Measurements from ENCODE around the gene AP3M1. TPM values are rescaled to one million over a fixed set of nuclear protein-coding genes. Genes with fewer than 3 reads are reported as not detected.

Gene AP3M1
- total RNA-seq, 1 donor from 2014 or later = 53.7 TPM

- intact Hi-C loops (cut with micrococcal nuclease) = no loop called here
Measured at GRCh38 chr10:74120911-74121310, 29.7 kb downstream of the AP3M1 start.

GRCh38 chr10:74118804-74119203, 31.8 kb downstream of the AP3M1 start:
- intact Hi-C loops (cut with micrococcal nuclease) = no loop called here

GRCh38 chr10:74117738-74118137, 32.9 kb downstream of the AP3M1 start:
- intact Hi-C loops (cut with micrococcal nuclease) = no loop called here

GRCh38 chr10:74114041-74114448, 36.6 kb downstream of the AP3M1 start:
- intact Hi-C loops (cut with micrococcal nuclease) = no loop called here

- intact Hi-C loops (cut with micrococcal nuclease) = no loop called here
Measured at GRCh38 chr10:74113546-74113945, 37.1 kb downstream of the AP3M1 start.

- intact Hi-C loops (cut with micrococcal nuclease) = no loop called here
Measured at GRCh38 chr10:74111799-74112198, 38.8 kb downstream of the AP3M1 start.

- intact Hi-C loops (cut with micrococcal nuclease) = no loop called here
Measured at GRCh38 chr10:74110120-74110519, 40.5 kb downstream of the AP3M1 start.

- intact Hi-C loops (cut with micrococcal nuclease) = no loop called here
Measured at GRCh38 chr10:74109452-74109851, 41.2 kb downstream of the AP3M1 start.

- intact Hi-C loops (cut with micrococcal nuclease) = no loop called here
Measured at GRCh38 chr10:74107391-74107790, 43.2 kb downstream of the AP3M1 start.

GRCh38 chr10:74104996-74105395, 45.6 kb downstream of the AP3M1 start:
- intact Hi-C loops (cut with micrococcal nuclease) = no loop called here

GRCh38 chr10:74104480-74104879, 46.1 kb downstream of the AP3M1 start:
- intact Hi-C loops (cut with micrococcal nuclease) = no loop called here

- intact Hi-C loops (cut with micrococcal nuclease) = loop anchor here (1.0 kb wide), 2 partner anchors 217 to 254 kb away; no protein-coding TSS in a partner anchor
Measured at GRCh38 chr10:74103560-74104258, 46.9 kb downstream of the AP3M1 start.

GRCh38 chr10:74099836-74100235, 50.8 kb downstream of the AP3M1 start:
- intact Hi-C loops (cut with micrococcal nuclease) = no loop called here

- intact Hi-C loops (cut with micrococcal nuclease) = no loop called here
Measured at GRCh38 chr10:74099420-74099819, 51.2 kb downstream of the AP3M1 start.

- intact Hi-C loops (cut with micrococcal nuclease) = no loop called here
Measured at GRCh38 chr10:74097776-74098175, 52.9 kb downstream of the AP3M1 start.

GRCh38 chr10:74096777-74097176, 53.9 kb downstream of the AP3M1 start:
- intact Hi-C loops (cut with micrococcal nuclease) = no loop called here

GRCh38 chr10:74094231-74094630, 56.4 kb downstream of the AP3M1 start:
- intact Hi-C loops (cut with micrococcal nuclease) = no loop called here

- intact Hi-C loops (cut with micrococcal nuclease) = no loop called here
Measured at GRCh38 chr10:74093530-74094164, 57.0 kb downstream of the AP3M1 start.

GRCh38 chr10:74092372-74092771, 58.3 kb downstream of the AP3M1 start:
- intact Hi-C loops (cut with micrococcal nuclease) = no loop called here

GRCh38 chr10:74088722-74089121, 61.9 kb downstream of the AP3M1 start:
- intact Hi-C loops (cut with micrococcal nuclease) = no loop called here

- intact Hi-C loops (cut with micrococcal nuclease) = no loop called here
Measured at GRCh38 chr10:74086317-74086716, 64.3 kb downstream of the AP3M1 start.

GRCh38 chr10:74084955-74085354, 65.7 kb downstream of the AP3M1 start:
- intact Hi-C loops (cut with micrococcal nuclease) = no loop called here

GRCh38 chr10:74083304-74083703, 67.3 kb downstream of the AP3M1 start:
- intact Hi-C loops (cut with micrococcal nuclease) = no loop called here

Measured in T-helper 1 cell treated with Interleukin-12 subunit alpha and Interleukin-12 subunit beta and Interleukin-4 antibody, amounts not matched to agents 30 ng/mL and 1 ng/mL, for 36 hours (primary cell).